SK-N-SH (cell line): Measurements from ENCODE around the gene MYEOV. TPM values are rescaled to one million over a fixed set of nuclear protein-coding genes. Genes with fewer than 3 reads are reported as not detected.

Source experiments
- CTCF ChIA-PET: fragments of 300-600, 350-600 bp; formaldehyde crosslinking; extraction: SDS; loops from one replicate; lab custom pipeline; 2021; lab: Yijun Ruan, JAX
- POLR2A ChIA-PET: fragments of 350-600 bp; sonication (Branson Sonifier 250); formaldehyde crosslinking; extraction: SDS; loops from one replicate; lab custom pipeline; 2020; ENCODE audit warnings: antibody characterized with exemption, inconsistent platforms; lab: Yijun Ruan, JAX
- DNase-seq: peaks from one replicate; pipeline ENCODE4 v3.0.0; 2012
- H2AFZ ChIP-seq: fragments of 200-600 bp; sonication (generic); 2 replicates; pipeline ENCODE4 v1.8.1; 2016; ENCODE audit warnings: antibody characterized with exemption, mild to moderate bottlenecking, low read depth
- H3F3A ChIP-seq: fragments of 200-600 bp; sonication (generic); replicated peaks from 2 replicates; pipeline ENCODE3; 2016; ENCODE audit warnings: antibody characterized with exemption, mild to moderate bottlenecking; ENCODE audit not compliant: insufficient read depth
- H3K27ac ChIP-seq, 2 experiments: fragments of 200-500 bp in 1 of 2; fragments of 200-600 bp in 1 of 2; sonication (Bioruptor generic) in 1 of 2; sonication (generic), shearing (Covaris generic) in 1 of 2; 2 replicates each; pipeline versions ENCODE4 v1.5.1 to v1.6.1; 2014 to 2016; ENCODE audit warnings: low read depth in 2 of 2, inconsistent platforms in 1 of 2, low read length in 1 of 2, mild to moderate bottlenecking in 1 of 2, mixed read lengths in 1 of 2
- H3K27me3 ChIP-seq: fragments of 200-600 bp; sonication (generic), shearing (Covaris generic); 2 replicates; pipeline ENCODE4 v1.6.1; 2016; ENCODE audit warnings: mixed run types; ENCODE audit not compliant: insufficient read depth
- H3K36me3 ChIP-seq, 2 experiments: fragments of 200-500 bp in 1 of 2; fragments of 200-600 bp in 1 of 2; sonication (Bioruptor generic) in 1 of 2; sonication (generic) in 1 of 2; replicated peaks in 1 of 2; 2 replicates each; pipeline versions ENCODE3 to v1.5.1; 2014 to 2016; ENCODE audit warnings: low read length in 1 of 2, mild to moderate bottlenecking in 1 of 2; ENCODE audit not compliant: insufficient read depth in 2 of 2, control insufficient read depth in 1 of 2
- H3K4me1 ChIP-seq, 2 experiments: fragments of 200-500 bp in 1 of 2; fragments of 200-600 bp in 1 of 2; sonication (Bioruptor generic) in 1 of 2; sonication (generic), shearing (Covaris generic) in 1 of 2; 2 replicates each; pipeline versions ENCODE4 v1.5.1 to v1.6.1; 2014 to 2016; ENCODE audit warnings: low read depth in 1 of 2, low read length in 1 of 2, mixed run types in 1 of 2; ENCODE audit not compliant: insufficient read depth in 2 of 2, control insufficient read depth in 1 of 2
- H3K4me2 ChIP-seq: fragments of 200-600 bp; sonication (generic), shearing (Covaris generic); 2 replicates; pipeline ENCODE4 v1.6.1; 2017; ENCODE audit warnings: mixed run types
- H3K4me3 ChIP-seq, 2 experiments: fragments of 200-500 bp in 1 of 2; fragments of 200-600 bp in 1 of 2; sonication (Bioruptor generic) in 1 of 2; sonication (generic), shearing (Covaris generic) in 1 of 2; 2 replicates each; pipeline versions ENCODE4 v1.5.1 to v1.8.1; 2014 to 2016; ENCODE audit warnings: low read depth in 2 of 2, inconsistent platforms in 1 of 2, low read length in 1 of 2, mild to moderate bottlenecking in 1 of 2, mixed read lengths in 1 of 2, moderate library complexity in 1 of 2
- H3K79me2 ChIP-seq: fragments of 200-600 bp; sonication (generic); 2 replicates; pipeline ENCODE4 v1.8.1; 2017; ENCODE audit warnings: mild to moderate bottlenecking; ENCODE audit not compliant: insufficient read depth
- H3K9ac ChIP-seq: fragments of 200-600 bp; sonication (generic); 2 replicates; pipeline ENCODE4 v1.6.1; 2017; ENCODE audit warnings: mixed run types
- H3K9me2 ChIP-seq: fragments of 200-600 bp; sonication (generic); 2 replicates; pipeline ENCODE4 v1.6.1; 2017; ENCODE audit warnings: mixed run types
- H3K9me3 ChIP-seq: fragments of 200-600 bp; sonication (generic); 2 replicates; pipeline ENCODE4 v1.6.1; 2017; ENCODE audit warnings: mixed run types, mild to moderate bottlenecking, moderate library complexity
- H4K20me1 ChIP-seq: fragments of 200-600 bp; sonication (generic); 2 replicates; pipeline ENCODE4 v1.6.1; 2017; ENCODE audit warnings: mild to moderate bottlenecking, mixed run types; ENCODE audit not compliant: insufficient read depth
- CHD2 ChIP-seq: fragments of 150-350 bp; IDR thresholded peaks from 2 replicates; pipeline ENCODE4 v1.6.1; 2018; ENCODE audit warnings: low read length; ENCODE audit not compliant: partially characterized antibody
- ELF1 ChIP-seq: IDR thresholded peaks from 2 replicates; pipeline ENCODE4 v1.4.0; 2012
- EP300 ChIP-seq, 2 experiments: IDR thresholded peaks; 2 replicates each; pipeline versions ENCODE4 v1.4.0 to v1.6.1; 2012; ENCODE audit warnings: borderline replicate concordance in 1 of 2, low read depth in 1 of 2, low read length in 1 of 2
- EZH2phosphoT487 ChIP-seq: fragments of 200-600 bp; sonication (generic); IDR thresholded peaks from 2 replicates; pipeline ENCODE4 v1.6.1; 2017; ENCODE audit warnings: low read depth, mixed run types, mild to moderate bottlenecking, antibody characterized with exemption, moderate library complexity, borderline replicate concordance
- FOXJ3 ChIP-seq: sonication (generic); formaldehyde crosslinking; IDR thresholded peaks from 2 replicates; pipeline ENCODE4 v1.5.1; 2020; ENCODE audit warnings: mild to moderate bottlenecking, missing genetic modification reagents
- GATA2 ChIP-seq: sonication (generic); formaldehyde crosslinking; IDR thresholded peaks from 2 replicates; pipeline ENCODE4 v1.5.0; 2020; ENCODE audit warnings: mild to moderate bottlenecking, missing genetic modification reagents
- MEF2A ChIP-seq: IDR thresholded peaks from 2 replicates; pipeline ENCODE4 v1.4.0; 2012; ENCODE audit warnings: low read depth, borderline replicate concordance
- MXI1 ChIP-seq: IDR thresholded peaks from 2 replicates; pipeline ENCODE4 v1.6.1; 2012; ENCODE audit warnings: mild to moderate bottlenecking, low read depth, low read length, improper control_type of control experiment
- NFIC ChIP-seq: IDR thresholded peaks from 2 replicates; pipeline ENCODE4 v1.4.0; 2012; ENCODE audit warnings: borderline replicate concordance
- RAD21 ChIP-seq: IDR thresholded peaks from 2 replicates; pipeline ENCODE4 v1.6.1; 2012; ENCODE audit warnings: mild to moderate bottlenecking, low read length
- SIN3A ChIP-seq: IDR thresholded peaks from 2 replicates; pipeline ENCODE4 v1.6.1; 2012; ENCODE audit warnings: low read depth, mild to moderate bottlenecking, low read length, moderate library complexity, borderline replicate concordance
- SMC3 ChIP-seq: IDR thresholded peaks from 2 replicates; pipeline ENCODE4 v1.6.1; 2012; ENCODE audit warnings: low read depth, low read length, improper control_type of control experiment
- TCF12 ChIP-seq: IDR thresholded peaks from 2 replicates; pipeline ENCODE4 v1.4.0; 2012
- YY1 ChIP-seq: IDR thresholded peaks from 2 replicates; pipeline ENCODE4 v1.4.0; 2012; ENCODE audit warnings: low read depth, mild to moderate bottlenecking
- WGBS: methylation state at CpG from one replicate; pipeline ENCODE4 v1.1.6; 2017; ENCODE audit warnings: low lambda C conversion rate; 5-methylcytosine and 5-hydroxymethylcytosine counted together
- polyA plus RNA-seq, 3 experiments: library from polyadenylated mRNA; depleted of rRNA; stranded (reverse); fragments of >200 nt; gene quantifications; 2 replicates each; pipeline ENCODE4 v1.2.3, GENCODE V29; 2012
- TF ChIP-seq, protein P1 (sequence below): fragments of 150-350 bp; IDR thresholded peaks from 2 replicates; pipeline ENCODE4 v1.6.1; 2017; ENCODE audit warnings: antibody characterized with exemption, low read length, low read depth, borderline replicate concordance
- TF ChIP-seq, protein P2 (sequence below): fragments of 200-600 bp; sonication (generic); IDR thresholded peaks from 2 replicates; pipeline ENCODE4 v1.6.1; 2017; ENCODE audit warnings: antibody characterized with exemption, mild to moderate bottlenecking, moderate library complexity
- TF ChIP-seq, protein P3 (sequence below): IDR thresholded peaks from 2 replicates; pipeline ENCODE4 v1.4.0; 2012; ENCODE audit warnings: low read depth, borderline replicate concordance

Gene MYEOV
- polyA plus RNA-seq, 1 of the 3 experiments (the other 2 are of a cell fraction) = 3.0 TPM

DNA sequence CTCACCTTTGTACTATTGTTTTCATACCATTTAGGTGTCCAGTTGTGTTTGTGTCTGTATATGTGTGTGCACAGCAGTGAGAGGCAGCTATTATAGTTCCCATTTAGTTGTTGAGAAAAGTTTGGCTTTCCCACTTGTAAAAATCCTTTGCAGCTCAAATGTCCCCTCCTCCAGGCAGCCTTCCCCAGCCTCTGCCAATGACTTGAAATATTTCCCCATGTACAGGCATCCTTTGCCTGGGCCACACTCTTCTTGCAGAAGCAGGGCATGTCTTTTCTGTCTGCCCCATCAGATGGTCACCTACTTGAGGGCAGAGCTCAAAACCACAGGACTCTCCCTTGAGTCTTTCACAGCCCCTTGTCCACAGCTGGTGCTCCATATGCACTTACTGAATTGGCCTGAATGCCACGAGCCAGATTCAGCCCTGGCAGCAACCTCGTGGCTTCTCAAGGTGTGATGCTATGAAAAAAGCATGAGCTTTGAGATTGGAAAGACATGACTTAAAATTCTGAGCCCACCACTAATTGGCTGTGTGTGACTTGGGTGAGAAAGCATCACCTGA lies 39.3 kb downstream of the MYEOV start:
- DNase-seq = no peak
- ChIA-PET POLR2A (no interaction called here), CTCF (interaction anchor here (0.7 to 1.2 kb wide), 3 partner anchors 45 to 232 kb away, joined by 3 to 4 read pairs (median 3); no protein-coding TSS in a partner anchor)
- H3K36me3 ChIP-seq = peaks cover 0 to 6% of the 10 kb centered on the region in 2 experiments
- no peak overlapping the region for H2AFZ ChIP-seq
- H3K79me2 ChIP-seq = peaks cover 5% of the 10 kb centered on the region; the same call in 1 of the 2 replicates
- H3K9me3 ChIP-seq = no peaks in the 10 kb centered on the region
- no peaks in the 10 kb centered on the region for H3K9me2 ChIP-seq
- no peak overlapping the region for H3K4me2 ChIP-seq
- no peaks in the 10 kb centered on the region for H3K27me3 ChIP-seq
- H3K4me3 ChIP-seq = no peak overlapping the region
- H4K20me1 ChIP-seq = no peaks in the 10 kb centered on the region
- no peaks in the 10 kb centered on the region for H3F3A ChIP-seq
- TF ChIP-seq FOXJ3 (CRISPR knock-in tag) (no peak), NFIC (no peak), RAD21 (no peak), MXI1 (no peak), EZH2phosphoT487 (no peak), GATA2 (no peak), CHD2 (no peak), SIN3A (no peak), TCF12 (no peak), EP300 (IDR thresholded peaks at IDR 0.05; ENCODE audit: borderline replicate concordance in 1 of 2, low read depth in 1 of 2, low read length in 1 of 2) (no peak), MEF2A (no peak), SMC3 (no peak), YY1 (no peak), ELF1 (no peak)
- TF ChIP-seq, protein P1, sequence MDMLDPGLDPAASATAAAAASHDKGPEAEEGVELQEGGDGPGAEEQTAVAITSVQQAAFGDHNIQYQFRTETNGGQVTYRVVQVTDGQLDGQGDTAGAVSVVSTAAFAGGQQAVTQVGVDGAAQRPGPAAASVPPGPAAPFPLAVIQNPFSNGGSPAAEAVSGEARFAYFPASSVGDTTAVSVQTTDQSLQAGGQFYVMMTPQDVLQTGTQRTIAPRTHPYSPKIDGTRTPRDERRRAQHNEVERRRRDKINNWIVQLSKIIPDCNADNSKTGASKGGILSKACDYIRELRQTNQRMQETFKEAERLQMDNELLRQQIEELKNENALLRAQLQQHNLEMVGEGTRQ = no peak
- TF ChIP-seq, protein P2, sequence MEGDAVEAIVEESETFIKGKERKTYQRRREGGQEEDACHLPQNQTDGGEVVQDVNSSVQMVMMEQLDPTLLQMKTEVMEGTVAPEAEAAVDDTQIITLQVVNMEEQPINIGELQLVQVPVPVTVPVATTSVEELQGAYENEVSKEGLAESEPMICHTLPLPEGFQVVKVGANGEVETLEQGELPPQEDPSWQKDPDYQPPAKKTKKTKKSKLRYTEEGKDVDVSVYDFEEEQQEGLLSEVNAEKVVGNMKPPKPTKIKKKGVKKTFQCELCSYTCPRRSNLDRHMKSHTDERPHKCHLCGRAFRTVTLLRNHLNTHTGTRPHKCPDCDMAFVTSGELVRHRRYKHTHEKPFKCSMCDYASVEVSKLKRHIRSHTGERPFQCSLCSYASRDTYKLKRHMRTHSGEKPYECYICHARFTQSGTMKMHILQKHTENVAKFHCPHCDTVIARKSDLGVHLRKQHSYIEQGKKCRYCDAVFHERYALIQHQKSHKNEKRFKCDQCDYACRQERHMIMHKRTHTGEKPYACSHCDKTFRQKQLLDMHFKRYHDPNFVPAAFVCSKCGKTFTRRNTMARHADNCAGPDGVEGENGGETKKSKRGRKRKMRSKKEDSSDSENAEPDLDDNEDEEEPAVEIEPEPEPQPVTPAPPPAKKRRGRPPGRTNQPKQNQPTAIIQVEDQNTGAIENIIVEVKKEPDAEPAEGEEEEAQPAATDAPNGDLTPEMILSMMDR = no peak
- TF ChIP-seq, protein P3, sequence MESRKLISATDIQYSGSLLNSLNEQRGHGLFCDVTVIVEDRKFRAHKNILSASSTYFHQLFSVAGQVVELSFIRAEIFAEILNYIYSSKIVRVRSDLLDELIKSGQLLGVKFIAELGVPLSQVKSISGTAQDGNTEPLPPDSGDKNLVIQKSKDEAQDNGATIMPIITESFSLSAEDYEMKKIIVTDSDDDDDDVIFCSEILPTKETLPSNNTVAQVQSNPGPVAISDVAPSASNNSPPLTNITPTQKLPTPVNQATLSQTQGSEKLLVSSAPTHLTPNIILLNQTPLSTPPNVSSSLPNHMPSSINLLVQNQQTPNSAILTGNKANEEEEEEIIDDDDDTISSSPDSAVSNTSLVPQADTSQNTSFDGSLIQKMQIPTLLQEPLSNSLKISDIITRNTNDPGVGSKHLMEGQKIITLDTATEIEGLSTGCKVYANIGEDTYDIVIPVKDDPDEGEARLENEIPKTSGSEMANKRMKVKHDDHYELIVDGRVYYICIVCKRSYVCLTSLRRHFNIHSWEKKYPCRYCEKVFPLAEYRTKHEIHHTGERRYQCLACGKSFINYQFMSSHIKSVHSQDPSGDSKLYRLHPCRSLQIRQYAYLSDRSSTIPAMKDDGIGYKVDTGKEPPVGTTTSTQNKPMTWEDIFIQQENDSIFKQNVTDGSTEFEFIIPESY = no peak
- TF ChIP-seq, all 33 proteins: peak for 0
- Histone ChIP-seq H3K4me1 (peaks cover 0 to 9% of the 10 kb centered on the region in 2 experiments; a peak in 1 of 4 replicates), H3K27ac (no peak overlapping the region), H3K9ac (no peak overlapping the region)
- WGBS = 91% methylated on average over 2 of the region's 2 CpGs
